ENCODE measurements around the gene SLC26A1.

The SLC26A1 gene

DNA sequence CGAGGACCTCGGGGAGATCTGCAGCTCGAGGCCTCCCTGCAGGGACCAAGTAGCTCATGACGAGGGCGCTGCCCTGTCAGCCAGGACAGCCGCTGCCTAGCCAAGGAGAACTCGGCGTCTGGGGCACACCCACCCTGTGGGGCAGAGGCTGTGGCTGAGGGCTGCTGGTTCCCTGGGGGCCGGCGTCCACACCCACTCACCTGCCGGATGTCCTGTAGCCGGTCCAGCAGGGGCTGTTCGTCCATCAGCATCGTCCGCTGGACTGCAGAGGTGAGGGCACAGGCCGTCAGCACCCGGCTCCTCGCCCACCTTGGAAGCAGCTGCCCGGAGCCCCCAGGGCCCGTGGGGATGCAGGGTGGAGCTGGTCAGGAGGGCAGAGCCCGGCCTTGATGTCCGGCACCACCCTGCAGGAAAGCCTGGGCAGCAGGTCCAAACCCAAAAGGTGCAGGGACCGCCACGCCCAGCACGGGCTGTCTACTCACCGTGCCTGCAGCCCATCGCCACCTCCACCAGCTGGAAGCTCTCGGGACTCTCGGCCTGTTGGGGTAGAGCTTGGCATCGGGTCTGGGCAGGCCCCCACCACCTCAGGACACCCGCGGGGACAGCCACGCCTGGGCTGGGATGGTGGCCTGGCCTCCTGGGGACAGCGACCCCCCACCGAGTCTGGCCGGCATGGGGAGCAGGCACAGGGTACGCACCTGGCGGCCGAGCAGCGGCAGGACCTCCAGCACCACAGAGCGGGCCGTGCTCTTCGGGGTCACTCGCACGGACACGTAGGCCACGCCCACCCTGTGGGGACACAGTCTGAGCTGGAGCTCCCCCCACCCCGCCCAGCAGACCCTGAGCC, 26.7 kb downstream of the SLC26A1 start:
- Histone ChIP-seq H3K9me3 (no peaks in the 10 kb centered on the region), H3K27me3 (peaks cover 49% of the 10 kb centered on the region), H3K27ac (no peak overlapping the region), H3K4me3 (ENCODE audit: low read depth in 1 of 2, low read length in 1 of 2) (no peak overlapping the region), H3K4me1 (ENCODE audit: control insufficient read depth in 1 of 2, insufficient read depth in 1 of 2, low read depth in 1 of 2, low read length in 1 of 2) (no peaks in the 10 kb centered on the region), H3K36me3 (peaks cover 62% of the 10 kb centered on the region)
- TF ChIP-seq, protein P1, sequence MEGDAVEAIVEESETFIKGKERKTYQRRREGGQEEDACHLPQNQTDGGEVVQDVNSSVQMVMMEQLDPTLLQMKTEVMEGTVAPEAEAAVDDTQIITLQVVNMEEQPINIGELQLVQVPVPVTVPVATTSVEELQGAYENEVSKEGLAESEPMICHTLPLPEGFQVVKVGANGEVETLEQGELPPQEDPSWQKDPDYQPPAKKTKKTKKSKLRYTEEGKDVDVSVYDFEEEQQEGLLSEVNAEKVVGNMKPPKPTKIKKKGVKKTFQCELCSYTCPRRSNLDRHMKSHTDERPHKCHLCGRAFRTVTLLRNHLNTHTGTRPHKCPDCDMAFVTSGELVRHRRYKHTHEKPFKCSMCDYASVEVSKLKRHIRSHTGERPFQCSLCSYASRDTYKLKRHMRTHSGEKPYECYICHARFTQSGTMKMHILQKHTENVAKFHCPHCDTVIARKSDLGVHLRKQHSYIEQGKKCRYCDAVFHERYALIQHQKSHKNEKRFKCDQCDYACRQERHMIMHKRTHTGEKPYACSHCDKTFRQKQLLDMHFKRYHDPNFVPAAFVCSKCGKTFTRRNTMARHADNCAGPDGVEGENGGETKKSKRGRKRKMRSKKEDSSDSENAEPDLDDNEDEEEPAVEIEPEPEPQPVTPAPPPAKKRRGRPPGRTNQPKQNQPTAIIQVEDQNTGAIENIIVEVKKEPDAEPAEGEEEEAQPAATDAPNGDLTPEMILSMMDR (IDR thresholded peaks at IDR 0.05) = no peak

DNA sequence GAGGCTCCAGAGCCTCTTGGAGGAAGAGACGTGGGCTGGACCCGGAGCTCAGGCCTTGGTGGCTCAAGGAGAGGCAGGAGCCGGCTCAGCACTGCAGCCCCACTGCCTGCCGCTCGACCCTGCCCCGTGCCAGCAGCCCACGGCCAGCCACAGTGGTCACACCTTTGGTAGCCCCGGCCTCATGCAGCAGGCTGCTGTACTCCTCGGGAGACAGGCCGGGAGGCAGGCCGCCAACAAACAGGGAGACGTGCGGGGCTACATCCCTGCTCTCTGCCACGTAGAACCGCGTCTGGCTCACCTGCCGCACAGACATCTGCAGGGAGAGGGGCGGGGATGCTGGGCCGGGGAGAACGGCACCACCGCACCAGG, 27.5 kb downstream of the SLC26A1 start:
- H3K27ac ChIP-seq = no peak overlapping the region
- H3K4me1 ChIP-seq (ENCODE audit: control insufficient read depth in 1 of 2, insufficient read depth in 1 of 2, low read depth in 1 of 2, low read length in 1 of 2) = no peaks in the 10 kb centered on the region
- H3K9me3 ChIP-seq = no peaks in the 10 kb centered on the region
- H3K4me3 ChIP-seq (ENCODE audit: low read depth in 1 of 2, low read length in 1 of 2) = no peak overlapping the region
- peaks cover 69% of the 10 kb centered on the region for H3K36me3 ChIP-seq
- TF ChIP-seq, protein P1 (IDR thresholded peaks at IDR 0.05) = no peak
- H3K27me3 ChIP-seq = peaks cover 41% of the 10 kb centered on the region

GRCh38 chr4:965048-965765, 28.0 kb downstream of the SLC26A1 start:
- Histone ChIP-seq H3K9me3 (no peaks in the 10 kb centered on the region), H3K4me3 (ENCODE audit: low read depth in 1 of 2, low read length in 1 of 2) (no peak overlapping the region), H3K27me3 (peaks cover 37% of the 10 kb centered on the region), H3K4me1 (ENCODE audit: control insufficient read depth in 1 of 2, insufficient read depth in 1 of 2, low read depth in 1 of 2, low read length in 1 of 2) (no peaks in the 10 kb centered on the region), H3K36me3 (peaks cover 75% of the 10 kb centered on the region), H3K27ac (no peak overlapping the region)
- TF ChIP-seq, protein P1 (IDR thresholded peaks at IDR 0.05) = no peak

GRCh38 chr4:964346-965025, 28.7 kb downstream of the SLC26A1 start:
- H3K4me3 ChIP-seq (ENCODE audit: low read depth in 1 of 2, low read length in 1 of 2) = no peak overlapping the region

More at GRCh38 chr4:964346-965025, 28.7 kb downstream of the SLC26A1 start:
- H3K27ac ChIP-seq = no peak overlapping the region
- H3K9me3 ChIP-seq = no peaks in the 10 kb centered on the region
- TF ChIP-seq, protein P1 (IDR thresholded peaks at IDR 0.05) = no peak
- no peaks in the 10 kb centered on the region for H3K4me1 ChIP-seq (ENCODE audit: control insufficient read depth in 1 of 2, insufficient read depth in 1 of 2, low read depth in 1 of 2, low read length in 1 of 2)
- peaks cover 82% of the 10 kb centered on the region for H3K36me3 ChIP-seq
- H3K27me3 ChIP-seq = peaks cover 31% of the 10 kb centered on the region
